OCI-LY1 (cell line): ENCODE results near the gene HOXC10.

Experiments
- H2AFZ ChIP-seq: fragments of 200-600 bp; sonication (generic), shearing (Covaris generic); 2 replicates; pipeline ENCODE4 v1.6.0; 2014; ENCODE audit warnings: antibody characterized with exemption, mild to moderate bottlenecking, low read length
- H3F3A ChIP-seq: fragments of 200-600 bp; sonication (generic), shearing (Covaris generic); 2 replicates; pipeline ENCODE4 v1.6.0; 2014; ENCODE audit warnings: mild to moderate bottlenecking, antibody characterized with exemption, low read length, moderate library complexity; ENCODE audit not compliant: insufficient read depth
- H3K27ac ChIP-seq: fragments of 200-600 bp; sonication (generic); 2 replicates; pipeline ENCODE4 v1.5.1; 2014; ENCODE audit warnings: low read length, mixed run types, mild to moderate bottlenecking, low read depth; ENCODE audit not compliant: poor library complexity, severe bottlenecking
- H3K27me3 ChIP-seq: fragments of 200-600 bp; sonication (generic); 2 replicates; pipeline ENCODE4 v1.6.0; 2014; ENCODE audit warnings: antibody characterized with exemption, mild to moderate bottlenecking, low read length, moderate library complexity; ENCODE audit not compliant: insufficient read depth
- H3K36me3 ChIP-seq: fragments of 200-600 bp; sonication (generic); 2 replicates; pipeline ENCODE4 v1.6.1; 2014; ENCODE audit warnings: mild to moderate bottlenecking, antibody characterized with exemption, low read length, moderate library complexity, mixed read lengths; ENCODE audit not compliant: insufficient read depth
- H3K4me1 ChIP-seq: fragments of 200-600 bp; sonication (generic); 2 replicates; pipeline ENCODE4 v1.5.1; 2014; ENCODE audit warnings: mild to moderate bottlenecking, low read length, moderate library complexity; ENCODE audit not compliant: insufficient read depth, severe bottlenecking
- H3K4me2 ChIP-seq: fragments of 200-600 bp; sonication (generic), shearing (Covaris generic); 2 replicates; pipeline ENCODE4 v1.6.1; 2014; ENCODE audit warnings: low read length
- H3K4me3 ChIP-seq: fragments of 200-600 bp; sonication (generic); 2 replicates; pipeline ENCODE4 v1.5.1; 2014; ENCODE audit warnings: low read length, low read depth, mild to moderate bottlenecking, mixed read lengths; ENCODE audit not compliant: poor library complexity, severe bottlenecking
- H3K79me2 ChIP-seq: fragments of 200-600 bp; shearing (Covaris generic); 2 replicates; pipeline ENCODE4 v1.6.1; 2016; ENCODE audit warnings: mixed run types, low read length, mixed read lengths; ENCODE audit not compliant: insufficient read depth
- H3K9ac ChIP-seq: fragments of 200-600 bp; sonication (generic), shearing (Covaris generic); 2 replicates; pipeline ENCODE4 v1.6.1; 2014; ENCODE audit warnings: mild to moderate bottlenecking, low read length, mixed read lengths
- H3K9me2 ChIP-seq: fragments of 200-600 bp; sonication (generic), shearing (Covaris generic); 2 replicates; pipeline ENCODE4 v1.6.1; 2014; ENCODE audit warnings: low read depth, mild to moderate bottlenecking, low read length, mixed read lengths
- H3K9me3 ChIP-seq: fragments of 200-600 bp; shearing (Covaris generic); 2 replicates; pipeline ENCODE4 v1.6.1; 2014; ENCODE audit warnings: low read length, mixed read lengths
- H4K20me1 ChIP-seq: fragments of 200-600 bp; sonication (generic), shearing (Covaris generic); 2 replicates; pipeline ENCODE4 v1.6.0; 2016; ENCODE audit warnings: mild to moderate bottlenecking, low read length; ENCODE audit not compliant: insufficient read depth
- CTCF ChIP-seq: fragments of 200-600 bp; sonication (generic), shearing (Covaris generic); IDR thresholded peaks from 2 replicates; pipeline ENCODE4 v1.5.1; 2017; ENCODE audit warnings: mild to moderate bottlenecking, antibody characterized with exemption, low read length, moderate library complexity, mixed read lengths
- EZH2 ChIP-seq: fragments of 200-600 bp; sonication (generic), shearing (Covaris generic); IDR thresholded peaks from 2 replicates; pipeline ENCODE4 v1.8.0; 2017; ENCODE audit warnings: borderline replicate concordance, mixed run types, mild to moderate bottlenecking, antibody characterized with exemption, low read length, moderate library complexity, mixed read lengths

The HOXC10 gene

GRCh38 chr12:53965281-53966084 is 19.5 kb upstream of the HOXC10 start:
- Histone ChIP-seq H3K4me1 (no peaks in the 10 kb centered on the region), H3F3A (no peaks in the 10 kb centered on the region), H3K4me3 (no peak overlapping the region), H3K79me2 (no peaks in the 10 kb centered on the region), H3K9me3 (no peaks in the 10 kb centered on the region), H2AFZ (no peak overlapping the region), H4K20me1 (no peaks in the 10 kb centered on the region), H3K9ac (no peak overlapping the region), H3K36me3 (no peaks in the 10 kb centered on the region), H3K27me3 (peaks cover 7% of the 10 kb centered on the region; the same call in 1 of the 2 replicates), H3K27ac (no peak overlapping the region), H3K9me2 (no peaks in the 10 kb centered on the region), H3K4me2 (no peak overlapping the region)
- TF ChIP-seq CTCF: no peak
- TF ChIP-seq EZH2: no peak

GRCh38 chr12:53966085-53966384 is 18.9 kb upstream of the HOXC10 start:
- Histone ChIP-seq H3K9me2 (no peaks in the 10 kb centered on the region), H3K79me2 (no peaks in the 10 kb centered on the region), H3K27me3 (peaks cover 7% of the 10 kb centered on the region; the same call in 1 of the 2 replicates), H3K4me2 (no peak overlapping the region), H2AFZ (no peak overlapping the region), H3K9ac (no peak overlapping the region), H3K4me1 (no peaks in the 10 kb centered on the region), H3K4me3 (no peak overlapping the region), H3K27ac (no peak overlapping the region), H4K20me1 (no peaks in the 10 kb centered on the region), H3F3A (no peaks in the 10 kb centered on the region), H3K9me3 (no peaks in the 10 kb centered on the region), H3K36me3 (no peaks in the 10 kb centered on the region)
- TF ChIP-seq EZH2 (no peak), CTCF (no peak)

GRCh38 chr12:53966385-53967133 is 18.4 kb upstream of the HOXC10 start:
- no peaks in the 10 kb centered on the region for H3K9me2 ChIP-seq
- H3K4me2 ChIP-seq: no peak overlapping the region
- peaks cover 7% of the 10 kb centered on the region; the same call in 1 of the 2 replicates for H3K27me3 ChIP-seq
- no peaks in the 10 kb centered on the region for H3F3A ChIP-seq
- H4K20me1 ChIP-seq: no peaks in the 10 kb centered on the region
- no peak overlapping the region for H2AFZ ChIP-seq
- no peaks in the 10 kb centered on the region for H3K79me2 ChIP-seq
- no peak overlapping the region for H3K9ac ChIP-seq
- no peak overlapping the region for H3K27ac ChIP-seq
- no peaks in the 10 kb centered on the region for H3K9me3 ChIP-seq
- no peak for TF ChIP-seq CTCF
- TF ChIP-seq EZH2: no peak
- no peaks in the 10 kb centered on the region for H3K4me1 ChIP-seq
- no peaks in the 10 kb centered on the region for H3K36me3 ChIP-seq
- H3K4me3 ChIP-seq: no peak overlapping the region
